ENCODE measurements around the gene MYL7. TPM values are rescaled to one million over a fixed set of nuclear protein-coding genes. Genes with fewer than 3 reads are reported as not detected.

MYL7 gene
- total and polyA plus RNA-seq, 2 of the 13 experiments (the other 11 are each of a cell fraction or from before 2014, with no cell fraction given): 1.8 TPM; not detected in 1

DNA sequence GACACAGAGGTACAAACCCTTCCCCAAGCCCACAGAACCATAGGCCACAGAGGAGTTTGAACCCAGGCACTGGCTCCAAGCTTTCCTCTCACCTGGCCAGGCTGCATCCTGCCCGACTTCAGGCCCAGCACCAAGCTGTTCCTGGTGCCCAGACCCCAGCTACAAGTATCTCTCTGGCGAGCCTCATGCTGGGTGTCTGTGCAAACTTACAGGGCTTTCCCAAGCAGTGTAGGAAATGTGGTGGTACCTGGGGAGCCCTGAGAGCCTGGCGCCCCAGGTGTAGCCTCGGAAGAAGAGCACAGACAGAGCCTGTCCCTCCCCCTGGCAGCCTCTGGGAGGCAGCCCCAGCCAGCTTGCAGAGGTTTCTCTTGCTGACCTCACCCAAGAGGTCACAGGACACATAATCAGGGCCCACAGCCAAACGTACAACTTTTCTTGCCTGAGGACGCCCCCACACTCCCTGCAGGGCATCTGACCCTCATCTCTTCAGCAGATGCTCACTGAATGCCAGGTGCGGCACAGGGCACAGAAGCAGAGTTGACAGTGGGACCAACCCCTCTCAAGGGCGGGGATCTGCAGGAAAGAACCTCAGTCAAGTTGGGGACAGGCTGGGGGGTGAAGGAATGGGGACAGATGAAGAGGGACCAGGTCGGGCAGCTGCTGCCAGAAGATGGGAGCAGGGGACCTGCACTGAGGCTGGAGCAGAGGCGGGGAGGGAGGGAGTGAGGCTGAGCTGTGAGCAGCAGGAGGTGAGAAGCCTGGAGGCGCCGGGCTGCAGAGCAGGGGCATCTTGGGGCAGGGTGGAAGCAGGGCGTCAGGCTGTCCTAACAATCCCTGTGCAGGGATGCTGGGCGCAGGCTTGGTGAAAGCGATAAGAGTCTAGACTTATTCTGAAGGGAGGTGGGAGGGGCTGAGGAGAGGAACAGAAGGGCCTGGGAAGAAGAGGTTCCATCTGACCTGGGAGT, 16.3 kb upstream of the MYL7 start:
- no peak overlapping the region for H3K27ac ChIP-seq (ENCODE audit: extremely low read length, insufficient read depth, low read length)
- H3K4me1 ChIP-seq (ENCODE audit: insufficient read depth, low read length): peaks cover 3% of the 10 kb centered on the region
- H3K4me2 ChIP-seq (ENCODE audit: low read depth, low read length): no peak overlapping the region
- no TSS peak for BruUV-seq (replicated peaks)
- H3K27me3 ChIP-seq (ENCODE audit: control insufficient read depth in 1 of 2, insufficient read depth in 2 of 2, low read length in 2 of 2): peaks cover 0 to 21% of the 10 kb centered on the region in 2 experiments; a peak in 3 of 5 replicates
- WGBS (ENCODE audit: low lambda C conversion rate): 41% methylated on average over 13 of the region's 15 CpGs
- POLR2A ChIA-PET: no interaction called here
- no peaks in the 10 kb centered on the region for H3K79me2 ChIP-seq (ENCODE audit: insufficient read depth, low read length)
- no peaks in the 10 kb centered on the region for H3K9me3 ChIP-seq (ENCODE audit: low read length)
- DNase-seq (ENCODE audit: low spot score) (no peak), FAIRE-seq (no peak), ATAC-seq (peak; percentile 36; the same call in 2 of the 3 replicates)
- TF ChIP-seq, protein P1, sequence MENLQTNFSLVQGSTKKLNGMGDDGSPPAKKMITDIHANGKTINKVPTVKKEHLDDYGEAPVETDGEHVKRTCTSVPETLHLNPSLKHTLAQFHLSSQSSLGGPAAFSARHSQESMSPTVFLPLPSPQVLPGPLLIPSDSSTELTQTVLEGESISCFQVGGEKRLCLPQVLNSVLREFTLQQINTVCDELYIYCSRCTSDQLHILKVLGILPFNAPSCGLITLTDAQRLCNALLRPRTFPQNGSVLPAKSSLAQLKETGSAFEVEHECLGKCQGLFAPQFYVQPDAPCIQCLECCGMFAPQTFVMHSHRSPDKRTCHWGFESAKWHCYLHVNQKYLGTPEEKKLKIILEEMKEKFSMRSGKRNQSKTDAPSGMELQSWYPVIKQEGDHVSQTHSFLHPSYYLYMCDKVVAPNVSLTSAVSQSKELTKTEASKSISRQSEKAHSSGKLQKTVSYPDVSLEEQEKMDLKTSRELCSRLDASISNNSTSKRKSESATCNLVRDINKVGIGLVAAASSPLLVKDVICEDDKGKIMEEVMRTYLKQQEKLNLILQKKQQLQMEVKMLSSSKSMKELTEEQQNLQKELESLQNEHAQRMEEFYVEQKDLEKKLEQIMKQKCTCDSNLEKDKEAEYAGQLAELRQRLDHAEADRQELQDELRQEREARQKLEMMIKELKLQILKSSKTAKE (CRISPR knock-in tag; IDR thresholded peaks at IDR 0.05; ENCODE audit: borderline replicate concordance): no peak
- TF ChIP-seq ZNF672 (CRISPR knock-in tag; IDR thresholded peaks at IDR 0.05) (no peak), ZNF788 (CRISPR knock-in tag; IDR thresholded peaks at IDR 0.05; ENCODE audit: borderline replicate concordance) (no peak), ADNP (CRISPR knock-in tag; IDR thresholded peaks at IDR 0.05) (no peak), ZNF562 (CRISPR knock-in tag; IDR thresholded peaks at IDR 0.05; ENCODE audit: borderline replicate concordance) (no peak), HNF4A (CRISPR knock-in tag; IDR thresholded peaks at IDR 0.05) (no peak), FLYWCH1 (CRISPR knock-in tag; IDR thresholded peaks at IDR 0.05) (no peak), ZNF207 (IDR thresholded peaks at IDR 0.05; ENCODE audit: borderline replicate concordance) (no peak), NBN (conservative IDR thresholded peaks at IDR 0.05) (no peak), HOXD1 (CRISPR knock-in tag; IDR thresholded peaks at IDR 0.05) (no peak)
- no peaks in the 10 kb centered on the region for H4K20me1 ChIP-seq (ENCODE audit: insufficient read depth, low read length)
- intact Hi-C loops (cut with micrococcal nuclease; ENCODE audit: unreplicated experiment) (no loop called here), in situ Hi-C loops (cut with HindIII; ENCODE audit: extremely low pct_ligation_motif_present, low pct_unique_long_range_greater_than_20kb) (no loop called here)
- no peak overlapping the region for H2AFZ ChIP-seq (ENCODE audit: low read length)
- H3K4me3 ChIP-seq (replicated peaks in 1 of 3; ENCODE audit: insufficient read depth in 1 of 3, low read depth in 2 of 3, low read length in 3 of 3): no peak overlapping the region
- no peak overlapping the region for H3K9ac ChIP-seq (ENCODE audit: insufficient read depth, low read depth, low read length)
- H3K36me3 ChIP-seq (replicated peaks in 1 of 2; ENCODE audit: control insufficient read depth in 1 of 2, insufficient read depth in 2 of 2, low read length in 2 of 2): no peaks in the 10 kb centered on the region
- CTCF ChIA-PET (ENCODE audit: low intra/inter-chr PET ratio, low total read pairs): no interaction called here
